ENCODE results near the gene DHRS12.

The DHRS12 gene

DNA sequence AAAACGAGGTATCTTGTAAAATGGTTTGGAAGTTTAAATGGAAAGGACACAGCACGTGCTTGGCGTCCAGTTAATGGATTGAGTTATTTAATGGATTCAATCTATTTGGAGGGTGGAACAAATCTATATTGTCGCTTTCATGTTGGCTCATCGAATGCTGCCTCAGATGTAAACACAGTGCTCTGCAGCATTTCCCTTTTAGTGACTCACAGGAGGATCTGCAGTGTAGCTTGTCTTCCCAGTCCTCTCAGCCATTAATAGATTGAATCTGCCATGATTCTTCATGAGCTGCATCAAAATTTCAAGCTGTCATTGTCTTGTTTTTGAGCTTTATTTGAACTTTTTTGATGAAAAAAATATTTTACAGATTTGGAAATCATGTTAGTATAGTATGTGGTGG, 44.7 kb downstream of the DHRS12 start:
- H3K4me3 ChIP-seq (IDR thresholded peaks at IDR 0.05; ENCODE audit: insufficient read depth, low read depth, low read length), result no peak overlapping the region
- H4K20me1 ChIP-seq (ENCODE audit: insufficient read depth), result no peaks in the 10 kb centered on the region
- H3K9ac ChIP-seq, result no peak overlapping the region
- H3K4me1 ChIP-seq (ENCODE audit: low read depth, poor library complexity, severe bottlenecking), result peaks cover 10% of the 10 kb centered on the region
- no peaks in the 10 kb centered on the region for H3K27me3 ChIP-seq (ENCODE audit: insufficient read depth, low read depth)
- no peak overlapping the region for H3K27ac ChIP-seq
- H2AFZ ChIP-seq (ENCODE audit: low read depth), result no peak overlapping the region
- H3K4me2 ChIP-seq, result no peak overlapping the region
- TF ChIP-seq CTCF (conservative IDR thresholded peaks at IDR 0.05; ENCODE audit: low read depth, low read length), result no peak
- no peaks in the 10 kb centered on the region for H3K79me2 ChIP-seq (ENCODE audit: insufficient read depth, low read depth)
- H3K36me3 ChIP-seq (ENCODE audit: insufficient read depth), result no peaks in the 10 kb centered on the region

DNA sequence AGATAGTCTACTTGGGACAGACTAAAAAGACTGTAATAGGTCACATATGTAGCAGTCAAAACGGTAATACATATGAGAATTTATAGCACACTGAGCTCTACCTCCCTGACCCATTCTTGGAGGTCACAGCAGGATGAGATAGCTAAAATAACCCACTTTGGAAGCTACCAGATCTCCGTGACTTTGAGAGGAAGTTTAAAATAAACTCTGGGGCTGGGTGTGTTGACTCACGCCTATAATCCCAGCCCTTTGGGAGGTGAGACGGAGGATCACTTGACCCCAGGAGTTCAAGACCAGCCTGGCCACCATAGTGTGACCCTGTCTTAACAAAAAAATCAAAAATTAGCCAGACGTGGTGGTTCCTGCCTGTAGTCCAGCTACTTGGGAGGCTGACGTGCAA, 45.3 kb downstream of the DHRS12 start:
- TF ChIP-seq CTCF (conservative IDR thresholded peaks at IDR 0.05; ENCODE audit: low read depth, low read length), result no peak
- Histone ChIP-seq H3K27me3 (ENCODE audit: insufficient read depth, low read depth) (no peaks in the 10 kb centered on the region), H2AFZ (ENCODE audit: low read depth) (no peak overlapping the region), H3K79me2 (ENCODE audit: insufficient read depth, low read depth) (no peaks in the 10 kb centered on the region), H3K4me2 (no peak overlapping the region), H3K27ac (no peak overlapping the region), H3K9ac (no peak overlapping the region), H3K36me3 (ENCODE audit: insufficient read depth) (no peaks in the 10 kb centered on the region), H3K4me1 (ENCODE audit: low read depth, poor library complexity, severe bottlenecking) (peaks cover 5% of the 10 kb centered on the region), H4K20me1 (ENCODE audit: insufficient read depth) (no peaks in the 10 kb centered on the region), H3K4me3 (IDR thresholded peaks at IDR 0.05; ENCODE audit: insufficient read depth, low read depth, low read length) (no peak overlapping the region)

DNA sequence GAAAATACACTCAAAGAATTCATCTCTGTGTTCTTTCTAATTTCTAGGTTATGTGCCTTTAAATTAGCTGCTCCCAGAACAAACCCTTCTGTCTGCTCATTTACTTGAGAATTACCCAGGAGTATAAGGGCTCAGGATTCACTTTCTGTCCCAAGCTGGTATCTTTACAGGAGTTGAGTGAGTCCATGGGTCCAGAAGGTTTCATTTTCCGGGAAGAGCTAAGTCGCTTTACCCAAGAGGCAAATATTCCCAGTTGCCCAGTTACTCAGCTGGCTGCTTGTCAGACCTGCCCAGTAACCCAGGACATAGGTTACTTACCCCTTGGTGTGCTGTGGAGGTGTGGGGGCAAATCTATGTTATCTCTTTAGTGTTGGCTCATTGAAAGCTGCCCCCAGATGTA, 47.3 kb downstream of the DHRS12 start:
- Histone ChIP-seq H2AFZ (ENCODE audit: low read depth) (no peak overlapping the region), H3K4me3 (IDR thresholded peaks at IDR 0.05; ENCODE audit: insufficient read depth, low read depth, low read length) (no peak overlapping the region), H3K4me2 (no peak overlapping the region), H3K27ac (no peak overlapping the region), H4K20me1 (ENCODE audit: insufficient read depth) (no peaks in the 10 kb centered on the region), H3K9ac (no peak overlapping the region), H3K79me2 (ENCODE audit: insufficient read depth, low read depth) (no peaks in the 10 kb centered on the region), H3K4me1 (ENCODE audit: low read depth, poor library complexity, severe bottlenecking) (no peaks in the 10 kb centered on the region), H3K36me3 (ENCODE audit: insufficient read depth) (no peaks in the 10 kb centered on the region), H3K27me3 (ENCODE audit: insufficient read depth, low read depth) (no peaks in the 10 kb centered on the region)
- TF ChIP-seq CTCF (conservative IDR thresholded peaks at IDR 0.05; ENCODE audit: low read depth, low read length), result no peak

DNA sequence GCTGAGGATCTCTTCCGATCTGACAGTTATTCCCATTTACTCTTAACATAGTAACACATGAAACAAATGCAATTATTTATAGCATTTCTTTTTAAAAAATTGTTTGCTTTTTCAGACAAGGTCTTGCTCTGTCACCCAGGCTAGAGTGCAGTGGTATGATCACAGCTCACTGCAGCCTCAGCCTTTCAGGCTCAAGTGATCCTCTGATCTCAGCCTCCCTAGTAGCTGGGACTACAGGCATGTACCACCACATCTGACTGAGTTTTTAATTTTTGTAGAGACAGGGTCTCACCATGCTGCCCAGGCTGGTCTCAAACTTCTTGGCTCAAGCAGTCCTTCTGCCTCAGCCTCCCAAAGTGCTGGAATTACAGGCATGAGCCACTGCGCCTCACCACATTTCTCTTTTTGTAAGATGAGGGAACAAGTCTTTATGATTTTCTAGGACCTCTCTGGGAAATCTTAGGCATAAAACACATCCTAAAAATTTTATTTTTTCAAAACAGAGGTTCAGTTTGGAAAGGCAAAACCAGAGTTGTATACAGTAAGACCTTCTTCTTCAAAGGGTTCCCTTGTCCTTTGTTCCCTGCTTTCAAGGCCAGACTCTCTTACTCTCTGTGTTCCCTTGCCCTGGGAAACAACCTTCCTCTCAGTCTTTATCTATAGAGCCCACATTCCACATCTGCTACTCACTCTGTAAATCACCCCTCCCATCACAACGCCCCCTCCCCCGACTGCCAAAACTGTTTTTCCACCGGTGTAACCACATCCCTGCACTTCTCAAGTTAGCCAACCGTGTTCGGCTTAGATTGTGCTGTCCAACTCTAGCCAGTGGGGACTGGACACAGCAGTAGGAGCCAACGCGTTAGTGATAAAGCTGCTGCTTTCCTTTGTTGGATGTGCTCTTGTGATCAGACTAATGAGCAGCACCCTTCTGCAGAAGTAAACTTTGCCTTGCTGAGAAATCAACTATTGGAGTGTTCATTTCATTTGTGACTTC, 56.2 kb downstream of the DHRS12 start:
- Histone ChIP-seq H3K9ac (no peak overlapping the region), H3K4me2 (no peak overlapping the region), H3K36me3 (ENCODE audit: insufficient read depth) (no peaks in the 10 kb centered on the region), H2AFZ (ENCODE audit: low read depth) (no peak overlapping the region), H3K4me3 (IDR thresholded peaks at IDR 0.05; ENCODE audit: insufficient read depth, low read depth, low read length) (no peak overlapping the region), H4K20me1 (ENCODE audit: insufficient read depth) (no peaks in the 10 kb centered on the region), H3K27me3 (ENCODE audit: insufficient read depth, low read depth) (no peaks in the 10 kb centered on the region), H3K27ac (no peak overlapping the region), H3K4me1 (ENCODE audit: low read depth, poor library complexity, severe bottlenecking) (no peaks in the 10 kb centered on the region), H3K79me2 (ENCODE audit: insufficient read depth, low read depth) (no peaks in the 10 kb centered on the region)
- TF ChIP-seq CTCF (conservative IDR thresholded peaks at IDR 0.05; ENCODE audit: low read depth, low read length), result no peak

Measured in KMS-11 (cell line).